ENCODE results near the gene DAPK1.
"Not testable (repeated sequence)": the region's sequence is repeated elsewhere in the genome, so short reads cannot be mapped to it uniquely, and the experiment has no call there.

Gene DAPK1

DNA sequence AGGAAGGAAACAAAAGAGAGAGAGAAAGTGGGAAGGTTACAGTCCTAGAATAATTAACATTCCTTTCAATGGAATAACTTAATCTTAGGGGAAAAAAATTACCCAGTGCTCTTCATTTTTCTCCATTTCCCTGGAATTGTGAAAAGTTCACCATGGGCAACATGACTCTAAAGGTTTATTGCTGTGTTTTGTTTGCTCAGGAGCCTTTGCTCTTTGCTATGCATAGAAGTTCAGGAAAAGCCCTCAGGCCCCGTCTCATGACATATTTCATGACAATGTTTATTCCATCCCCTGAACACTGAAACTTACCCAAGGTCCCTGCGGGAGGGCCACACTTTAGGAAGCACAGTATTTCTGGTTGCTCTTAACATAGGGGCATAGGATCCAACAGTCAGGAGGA lies 218.5 kb downstream of the DAPK1 start:
- DNase-seq (ENCODE audit: low read depth) = no peak

DNA sequence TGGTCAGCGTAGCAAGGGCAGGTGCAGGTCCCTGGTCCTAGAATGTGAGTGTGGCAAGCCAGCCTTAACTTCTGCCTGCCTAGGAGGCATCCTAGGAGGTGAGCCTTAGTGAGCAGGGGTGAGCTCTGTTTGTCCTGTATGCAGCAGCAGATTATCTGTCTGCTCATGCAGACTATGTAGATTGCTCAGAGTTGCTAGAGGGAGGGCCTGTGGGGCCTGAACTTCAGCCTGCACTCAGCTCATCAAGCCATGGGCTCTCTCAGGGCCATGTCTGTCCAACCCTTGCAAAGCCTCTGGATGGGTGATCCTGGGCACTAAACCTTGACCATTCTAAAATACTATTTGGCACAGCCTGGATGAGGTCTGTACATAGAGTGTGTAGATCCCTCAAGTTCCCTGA lies 219.8 kb downstream of the DAPK1 start:
- no peak for DNase-seq (ENCODE audit: low read depth)

DNA sequence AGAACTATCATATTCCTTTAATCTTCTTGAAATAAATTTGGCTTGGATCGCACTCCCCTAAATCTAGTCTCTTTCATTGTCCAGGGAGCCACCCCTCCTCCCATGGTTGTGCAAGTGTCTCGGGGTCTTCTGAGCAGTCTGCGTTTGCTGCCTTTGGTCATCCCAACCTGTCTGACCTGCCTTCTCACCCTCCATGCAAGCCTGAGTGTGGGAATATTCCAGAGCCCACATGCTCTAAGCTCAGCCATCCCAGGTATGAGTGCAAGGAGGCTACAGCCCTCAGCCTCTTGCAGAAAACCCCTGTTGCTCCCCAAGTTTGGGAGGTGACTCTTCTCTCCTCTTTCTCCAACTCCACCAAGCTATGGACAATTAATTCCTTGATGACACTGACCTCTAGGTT lies 220.6 kb downstream of the DAPK1 start:
- no peak for DNase-seq (ENCODE audit: low read depth)

DNA sequence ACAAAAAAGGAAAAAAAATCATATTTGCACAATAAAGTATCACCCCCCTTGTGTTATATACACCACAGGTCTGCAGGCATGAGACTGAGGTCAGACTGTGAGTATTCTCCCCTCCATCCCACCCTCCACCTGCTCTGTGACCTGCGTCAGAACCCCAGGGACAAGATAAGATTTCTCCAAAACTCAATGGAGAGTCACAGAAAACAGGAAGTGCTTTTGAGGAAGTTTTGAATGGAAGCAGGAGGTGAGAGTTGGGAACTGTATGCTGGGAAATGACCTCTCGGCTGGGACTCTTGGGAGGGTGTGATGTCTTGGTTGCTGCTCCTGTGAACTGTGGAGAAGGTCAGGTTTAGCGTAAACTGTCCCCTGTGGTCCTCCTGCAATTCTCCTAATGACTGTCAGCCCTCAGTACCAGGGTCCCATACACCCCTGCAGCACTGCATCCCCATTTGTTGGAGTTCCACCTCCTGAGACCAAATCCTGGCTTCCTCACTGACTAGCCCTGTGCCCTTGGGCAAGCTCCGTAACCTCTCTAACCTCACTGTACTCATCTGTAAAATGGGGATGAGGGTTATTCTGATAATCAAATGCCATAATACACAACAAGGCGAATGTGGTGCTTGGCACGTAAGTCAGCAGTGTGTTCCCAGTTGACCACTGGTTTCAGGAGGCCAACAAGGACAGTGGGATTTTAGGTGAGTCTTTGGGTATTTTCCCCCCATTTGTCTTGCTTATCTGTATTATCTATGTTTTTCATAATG lies 221.4 kb downstream of the DAPK1 start:
- no peak for DNase-seq (ENCODE audit: low read depth)

DNA sequence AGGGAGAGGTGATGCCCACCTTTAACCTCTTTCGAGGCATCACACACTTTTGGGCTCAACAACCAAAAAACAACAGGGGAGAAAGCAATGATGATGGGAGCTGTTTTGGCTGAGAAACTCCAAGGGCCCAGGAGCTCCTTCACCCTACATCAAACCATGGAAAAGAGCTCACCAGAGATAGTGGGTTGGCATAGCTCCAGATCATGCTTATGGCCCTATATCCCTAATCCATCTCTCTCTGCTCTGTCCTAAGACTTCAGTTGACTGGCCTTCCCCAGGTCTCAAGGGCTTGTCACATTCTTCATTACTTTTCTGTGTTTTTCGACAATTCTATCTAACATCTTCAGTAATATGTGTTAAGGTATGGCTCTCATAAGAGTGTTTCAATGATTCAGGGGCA lies 222.5 kb downstream of the DAPK1 start:
- DNase-seq (ENCODE audit: low read depth) = no peak

DNA sequence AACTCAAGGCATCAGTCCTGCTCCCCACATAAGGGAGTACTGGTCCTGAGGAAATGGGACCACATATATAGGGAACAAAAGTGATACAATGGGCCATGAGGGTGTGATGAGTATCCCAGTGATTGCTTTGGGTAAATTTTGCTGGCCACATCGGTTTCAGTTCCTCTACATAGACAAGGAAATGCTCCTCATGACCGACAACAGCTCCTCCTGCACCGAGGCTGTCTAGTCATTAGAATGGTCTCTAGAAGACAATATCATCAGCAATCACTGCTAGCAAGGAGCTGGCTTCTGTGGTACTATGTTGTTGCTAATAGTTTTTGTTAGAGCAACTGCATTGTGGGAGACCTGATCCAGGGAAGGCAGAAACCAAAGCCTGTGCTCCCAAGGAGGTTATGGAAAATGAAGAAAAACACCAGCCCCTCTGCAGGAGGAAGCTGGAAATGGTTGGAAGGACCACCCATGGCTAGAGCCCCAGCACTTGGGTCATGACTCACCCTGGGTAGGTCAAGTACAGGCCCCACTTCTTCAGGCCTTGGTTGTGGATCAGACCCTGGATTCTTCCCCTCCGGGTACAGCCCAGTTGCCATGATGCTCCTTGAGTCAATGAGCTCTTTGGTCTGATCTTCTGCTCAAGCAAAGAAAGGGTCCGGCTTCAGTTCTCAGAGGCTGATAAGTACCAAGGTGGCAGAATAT lies 224.9 kb downstream of the DAPK1 start:
- no peak for DNase-seq (ENCODE audit: low read depth)

DNA sequence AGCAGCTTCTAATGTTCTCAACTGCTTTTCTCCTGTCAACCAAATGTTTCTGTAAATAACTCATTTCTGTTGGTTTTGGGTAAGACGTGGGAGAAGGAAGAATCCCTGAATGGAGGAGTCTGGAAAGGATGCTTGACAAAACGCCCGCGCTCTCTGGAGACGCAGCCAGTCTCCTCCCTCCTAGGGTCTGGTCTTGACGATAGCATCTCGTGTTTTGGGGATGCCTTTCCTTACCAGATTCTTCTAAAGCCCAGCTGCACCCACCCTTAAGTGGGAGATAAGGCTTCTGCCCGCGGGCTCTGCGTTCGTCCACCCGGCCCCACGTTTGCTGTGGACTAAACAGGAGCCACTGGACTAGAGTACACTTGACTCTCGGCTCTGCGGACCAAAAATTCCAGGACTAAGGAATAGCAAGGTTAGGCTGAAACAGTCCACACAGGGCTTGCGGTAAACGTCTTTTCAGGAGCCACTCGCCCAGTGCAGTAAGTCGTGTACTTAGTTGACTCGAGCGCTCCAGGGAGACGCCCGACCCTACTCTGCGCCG lies 227.8 kb downstream of the DAPK1 start:
- peak; percentile 9 for DNase-seq (ENCODE audit: low read depth)

DNA sequence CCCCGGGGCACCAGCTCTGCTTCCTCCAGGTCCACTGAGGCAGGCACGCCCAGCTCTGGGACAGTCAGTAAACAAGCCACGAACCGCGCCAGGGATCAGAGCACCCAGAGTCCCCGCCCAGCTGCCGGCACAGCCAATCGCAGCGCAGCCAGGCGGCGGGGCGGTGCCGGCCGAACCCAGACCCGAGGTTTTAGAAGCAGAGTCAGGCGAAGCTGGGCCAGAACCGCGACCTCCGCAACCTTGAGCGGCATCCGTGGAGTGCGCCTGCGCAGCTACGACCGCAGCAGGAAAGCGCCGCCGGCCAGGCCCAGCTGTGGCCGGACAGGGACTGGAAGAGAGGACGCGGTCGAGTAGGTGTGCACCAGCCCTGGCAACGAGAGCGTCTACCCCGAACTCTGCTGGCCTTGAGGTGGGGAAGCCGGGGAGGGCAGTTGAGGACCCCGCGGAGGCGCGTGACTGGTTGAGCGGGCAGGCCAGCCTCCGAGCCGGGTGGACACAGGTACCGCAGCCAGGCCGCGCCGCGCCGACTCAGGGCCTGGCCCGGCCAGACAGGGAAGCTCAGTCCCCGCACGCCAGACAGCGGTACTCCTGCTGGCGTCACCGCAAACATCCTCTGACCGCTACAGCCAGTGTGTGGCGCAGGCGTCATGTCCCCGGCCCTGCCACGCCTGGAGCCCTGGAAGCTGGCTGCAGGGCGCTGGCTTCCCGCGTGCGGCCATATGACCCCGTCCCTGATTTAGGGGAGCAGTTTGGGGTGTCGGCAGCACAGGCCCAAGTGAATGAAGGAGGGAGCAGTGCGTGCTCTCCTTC lies 228.4 kb downstream of the DAPK1 start, which contains the start of gene CTSL:
Gene CTSL (plus strand): TSS at position 220 of the 810 bp plus-strand sequence. CDS start 1,485 bp downstream, outside the sequence.
- peak; percentile 71 for DNase-seq (ENCODE audit: low read depth)

DNA sequence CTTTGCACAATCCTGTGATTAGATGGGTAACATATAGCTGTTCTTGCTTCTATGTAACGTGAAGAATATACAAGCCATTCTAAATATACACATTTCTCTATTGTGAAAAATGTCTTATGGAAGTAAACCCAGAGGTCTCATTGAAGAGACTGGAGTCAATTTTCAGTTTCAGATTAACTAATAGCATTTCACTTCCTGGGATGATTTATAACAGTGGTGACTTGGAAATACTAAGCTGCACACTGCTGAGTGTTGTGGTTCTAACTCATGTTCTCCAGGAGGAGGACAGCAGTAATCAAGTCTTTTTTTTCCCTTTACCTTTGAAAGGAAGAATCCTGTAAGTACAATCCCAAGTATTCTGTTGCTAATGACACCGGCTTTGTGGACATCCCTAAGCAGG lies 231.6 kb downstream of the DAPK1 start:
- no peak for DNase-seq (ENCODE audit: low read depth)

DNA sequence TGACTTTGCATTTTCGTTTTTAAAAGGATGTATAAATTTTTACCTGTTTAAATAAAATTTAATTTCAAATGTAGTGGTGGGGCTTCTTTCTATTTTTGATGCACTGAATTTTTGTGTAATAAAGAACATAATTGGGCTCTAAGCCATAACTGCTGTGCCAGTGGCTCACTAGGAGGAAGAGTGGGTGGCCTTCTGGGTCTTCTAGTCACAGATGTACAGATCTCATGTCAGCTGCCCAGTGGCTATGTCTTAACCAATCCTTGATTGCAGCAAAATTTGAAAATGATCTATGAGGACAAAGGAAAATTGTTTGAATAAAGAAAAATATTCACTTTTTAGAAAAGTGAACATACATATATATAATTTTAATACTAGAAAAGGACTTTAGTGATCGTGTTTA lies 233.7 kb downstream of the DAPK1 start:
- no peak for DNase-seq (ENCODE audit: low read depth)

DNA sequence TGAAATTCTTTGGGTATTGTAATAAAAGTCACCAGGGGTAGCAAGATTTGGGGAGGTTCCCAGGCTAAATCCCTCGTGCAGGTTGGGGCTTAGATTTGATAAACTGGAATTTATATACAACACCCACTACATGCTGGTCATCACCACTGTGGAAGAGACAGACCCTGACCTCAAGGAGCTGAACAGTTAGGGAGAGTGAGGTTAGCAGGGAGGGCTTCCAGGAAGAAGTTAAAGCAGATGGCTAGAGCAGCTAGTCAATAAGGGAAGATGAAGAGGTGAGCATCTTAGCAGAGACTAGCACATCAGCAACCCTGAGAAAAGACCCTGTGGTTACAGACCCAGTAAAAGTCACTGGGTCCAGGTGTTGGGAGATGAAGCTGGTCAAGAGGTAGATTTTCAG lies 234.7 kb downstream of the DAPK1 start:
- no peak for DNase-seq (ENCODE audit: low read depth)

DNA sequence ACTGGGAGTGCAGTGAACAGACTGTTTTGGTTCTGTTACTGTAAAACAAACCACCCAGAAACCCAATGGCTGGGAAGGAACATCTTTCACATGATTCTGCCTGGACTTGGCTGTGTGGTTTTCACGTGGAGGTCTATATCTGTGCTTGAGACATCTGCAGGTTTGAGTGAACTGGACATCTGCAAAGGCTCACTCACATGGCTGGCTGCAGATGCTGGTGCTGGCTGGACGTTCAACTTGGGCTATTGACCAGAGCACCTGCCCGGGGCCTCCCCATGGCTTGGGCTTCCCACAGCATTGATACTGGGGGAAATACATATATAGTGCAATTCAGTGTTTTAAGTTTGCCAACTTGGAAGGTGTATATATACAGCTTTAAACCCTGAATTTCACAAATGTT lies 235.1 kb downstream of the DAPK1 start:
- DNase-seq (ENCODE audit: low read depth) = no peak

DNA sequence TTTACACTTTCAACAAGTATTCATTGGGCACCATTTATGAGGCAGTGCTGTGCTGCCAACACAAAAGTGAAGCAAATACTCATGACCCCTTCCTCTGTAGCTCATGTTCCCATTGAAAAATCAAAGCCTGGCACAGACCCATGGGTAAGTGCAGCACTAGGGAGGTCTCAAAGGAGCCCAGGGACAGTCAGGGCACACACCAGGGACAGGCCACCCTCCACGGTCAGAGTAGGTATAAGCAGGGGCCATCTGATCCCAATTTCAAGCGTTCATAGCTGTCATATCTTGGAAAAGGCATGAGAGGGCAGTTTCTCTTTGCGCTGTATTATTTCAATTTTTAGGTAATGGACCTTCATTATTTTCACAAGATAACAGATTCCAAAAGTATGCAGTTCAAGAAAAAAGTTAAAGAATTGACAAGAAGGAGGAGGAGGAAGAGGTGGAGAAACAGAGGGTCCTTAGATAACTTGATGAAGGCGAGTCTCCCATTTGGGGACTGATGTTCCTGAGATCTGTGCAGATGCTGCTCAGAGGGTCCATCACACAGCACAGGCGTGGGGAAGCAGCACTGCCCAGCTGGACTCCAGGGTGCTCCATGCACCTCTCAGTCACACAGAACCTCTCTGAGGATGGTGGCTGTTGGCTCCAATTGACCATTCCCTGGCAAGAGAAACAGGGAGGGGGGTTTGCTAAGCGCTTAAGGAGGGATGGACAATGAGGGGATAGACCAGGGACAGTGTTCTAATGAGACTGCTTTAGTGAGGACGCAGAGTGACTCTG lies 235.8 kb downstream of the DAPK1 start:
- DNase-seq (ENCODE audit: low read depth) = no peak

DNA sequence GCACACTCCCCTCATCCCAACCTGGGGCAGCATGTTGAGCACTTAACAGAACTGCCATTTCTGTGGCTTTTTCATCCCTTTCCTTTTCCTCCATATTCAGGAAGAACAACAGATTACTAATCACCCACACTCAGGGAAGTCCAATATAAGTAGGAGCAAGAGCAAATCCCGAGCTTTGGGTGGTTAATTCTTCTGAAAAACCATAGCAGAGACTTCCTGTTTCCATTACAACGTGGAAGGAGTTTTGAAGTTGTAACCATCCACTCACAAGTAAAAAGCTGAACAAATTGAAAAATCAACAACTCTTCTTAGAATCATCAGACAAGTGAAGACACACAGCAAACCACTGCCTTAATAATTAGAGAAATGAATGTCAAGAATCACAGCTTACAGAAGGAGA lies 236.4 kb downstream of the DAPK1 start:
- no peak for DNase-seq (ENCODE audit: low read depth)

DNA sequence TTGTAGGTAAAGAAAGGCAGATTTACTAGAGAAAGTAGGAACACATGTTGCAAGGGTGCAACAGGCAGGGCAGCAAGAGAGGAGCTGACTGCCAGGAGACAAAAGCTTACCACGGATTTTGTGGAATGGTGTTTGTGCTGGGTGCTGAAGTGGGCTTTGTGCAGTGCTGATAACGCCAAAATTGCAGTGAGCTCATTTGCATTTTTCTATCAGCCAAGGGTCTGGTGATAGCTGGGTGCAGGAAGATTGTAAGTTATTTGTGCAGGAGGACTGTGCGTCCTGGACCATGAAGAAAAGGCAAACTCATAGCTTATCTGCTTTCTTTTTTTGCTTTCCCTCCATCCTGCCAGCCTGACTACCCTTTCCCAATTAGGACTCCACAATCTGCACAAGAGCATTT lies 241.9 kb downstream of the DAPK1 start:
- DNase-seq (ENCODE audit: low read depth) = no peak

DNA sequence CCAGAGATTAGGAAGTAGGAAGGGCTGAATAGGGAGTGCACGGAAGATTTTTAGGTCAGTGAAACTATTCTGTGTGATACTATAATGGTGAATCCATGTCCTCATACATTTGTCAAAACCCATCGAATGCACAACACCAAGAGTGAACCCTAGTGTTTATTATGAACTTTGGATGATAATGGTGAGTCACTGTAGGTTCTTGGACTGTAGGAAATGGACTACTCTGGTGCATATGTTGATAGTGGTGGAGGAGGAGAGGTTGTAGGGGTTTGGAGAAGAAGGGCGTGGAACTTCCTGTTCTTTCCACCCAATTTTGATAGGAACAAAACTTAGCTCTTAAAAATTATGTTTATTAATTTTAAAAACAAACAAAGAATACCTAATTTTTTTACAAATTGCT lies 242.5 kb downstream of the DAPK1 start:
- no peak for DNase-seq (ENCODE audit: low read depth)

DNA sequence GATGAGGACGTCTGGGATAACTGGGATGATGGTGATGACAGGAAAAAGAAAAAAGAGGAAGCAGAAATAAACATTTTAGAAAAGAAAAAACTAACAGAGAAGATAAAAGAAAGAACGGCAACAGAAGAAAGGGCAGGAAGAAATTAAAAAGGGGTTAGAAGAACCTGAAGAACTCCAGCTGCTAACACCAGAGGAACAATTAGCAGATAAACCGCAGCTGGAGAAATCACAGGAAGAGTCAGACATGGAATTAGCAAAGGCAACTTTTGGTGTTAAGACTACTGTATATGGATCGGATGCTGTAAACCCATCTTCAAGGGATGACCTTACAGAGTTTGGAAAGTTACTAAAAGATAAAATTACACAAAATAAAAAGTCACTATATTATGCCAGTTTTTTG lies 243.7 kb downstream of the DAPK1 start:
- no peak for DNase-seq (ENCODE audit: low read depth)

DNA sequence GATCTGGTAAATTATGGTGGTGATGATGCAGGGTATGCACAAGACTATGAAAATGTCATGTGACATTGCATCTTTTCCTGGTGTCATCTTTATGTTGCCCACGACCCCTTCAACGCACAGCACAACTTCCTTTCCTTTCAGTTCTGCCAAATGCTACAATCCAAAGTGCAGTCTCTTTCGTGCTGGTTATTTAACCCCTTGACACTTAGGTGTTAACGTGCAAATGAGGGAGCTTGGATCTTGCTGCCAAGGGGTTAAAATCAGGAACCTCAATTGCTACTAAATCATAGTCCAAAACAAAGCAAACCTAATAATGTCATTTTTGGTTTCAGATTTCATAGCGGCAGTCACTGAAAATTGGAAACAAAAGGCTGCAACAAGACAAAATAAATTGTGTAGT lies 244.2 kb downstream of the DAPK1 start:
- no peak for DNase-seq (ENCODE audit: low read depth)

DNA sequence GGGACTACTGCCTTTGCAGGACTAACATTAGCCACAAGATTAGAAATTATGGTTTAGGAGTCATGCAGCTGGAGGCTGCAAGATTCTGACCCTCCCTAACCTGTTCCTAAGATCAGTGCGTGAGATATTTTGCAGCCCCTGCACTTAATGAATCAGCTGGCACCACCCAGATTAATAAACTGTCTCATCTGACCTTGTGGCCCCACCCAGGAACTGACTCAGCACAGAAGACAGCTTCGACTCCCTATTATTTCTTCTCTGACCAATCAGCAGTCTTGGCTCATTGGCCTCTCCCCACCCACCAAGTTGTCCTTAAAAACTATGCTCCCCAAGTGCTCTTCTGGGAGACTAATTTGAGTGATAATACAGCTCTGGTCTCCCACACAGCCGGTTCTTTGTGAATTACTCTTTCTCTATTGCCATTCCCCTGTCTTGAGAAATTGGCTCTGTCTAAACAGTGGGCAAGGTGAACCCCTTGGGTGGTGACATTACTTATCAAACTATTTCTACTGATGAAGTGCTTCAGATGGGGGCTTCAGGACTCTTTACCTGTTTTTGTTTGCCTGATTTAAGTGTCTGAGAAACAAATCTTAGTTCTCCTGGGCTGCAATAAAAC lies 245.3 kb downstream of the DAPK1 start:
- DNase-seq (ENCODE audit: low read depth) = no peak

DNA sequence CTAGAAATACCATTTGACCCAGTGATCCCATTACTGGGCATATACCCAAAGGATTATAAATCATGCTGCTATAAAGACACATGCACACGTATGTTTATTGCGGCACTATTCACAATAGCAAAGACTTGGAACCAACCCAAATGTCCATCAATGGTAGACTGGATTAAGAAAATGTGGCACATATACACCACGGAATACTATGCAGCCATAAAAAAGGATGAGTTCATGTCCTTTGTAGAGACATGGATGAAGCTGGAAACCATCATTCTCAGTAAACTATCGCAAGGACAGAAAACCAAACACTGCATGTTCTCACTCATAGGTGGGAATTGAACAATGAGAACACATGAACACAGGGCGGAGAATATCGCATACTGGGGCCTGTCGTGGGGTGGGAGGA lies 246.6 kb downstream of the DAPK1 start:
- not testable (repeated sequence) for DNase-seq (ENCODE audit: low read depth)

DNA sequence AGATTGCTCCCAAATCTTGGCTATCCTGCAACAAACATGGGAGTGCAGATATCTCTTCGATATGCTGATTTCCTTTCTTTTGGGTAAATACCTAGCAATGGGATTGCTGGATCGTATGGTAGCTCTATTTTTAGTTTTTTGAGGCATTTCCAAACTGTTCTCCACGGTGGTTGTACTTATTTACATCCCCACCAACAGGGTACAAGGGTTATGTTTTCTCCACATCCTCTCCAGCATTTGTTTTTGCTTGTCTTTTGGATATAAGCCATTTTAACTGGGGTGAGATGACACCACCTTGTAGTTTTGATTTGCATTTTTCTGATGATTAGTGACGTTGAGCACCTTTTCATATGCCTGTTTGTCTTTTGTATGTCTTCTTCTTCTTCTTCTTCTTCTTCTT lies 248.5 kb downstream of the DAPK1 start:
- DNase-seq (ENCODE audit: low read depth) = no peak
